Vagina (tissue), 2 donors: ENCODE results near the gene CFAP97D1. TPM values are rescaled to one million over a fixed set of nuclear protein-coding genes. Genes with fewer than 3 reads are reported as not detected.

ENCODE experiments used
- DNase-seq, 2 donors: peaks; one replicate each; pipeline ENCODE4 v3.0.0-alpha.2; 2017; ENCODE audit errors: extremely low spot score in 2 of 2
- H3K27ac ChIP-seq: fragments of 200-600 bp; sonication (generic); one replicate; pipeline ENCODE4 v1.5.1; 2019
- H3K27me3 ChIP-seq: fragments of 200-600 bp; sonication (generic); one replicate; pipeline ENCODE4 v1.5.1; 2019
- H3K36me3 ChIP-seq, 2 donors: fragments of 200-600 bp; sonication (generic); one replicate each; pipeline ENCODE4 v1.5.1; 2017 to 2019
- H3K4me1 ChIP-seq: fragments of 200-600 bp; sonication (generic); one replicate; pipeline ENCODE4 v1.5.1; 2019
- H3K4me3 ChIP-seq, 2 donors: fragments of 200-600 bp; sonication (generic); 1 replicate in 1 of 2; 2 replicates in 1 of 2; pipeline ENCODE4 v1.5.1; 2016 to 2019
- H3K9me3 ChIP-seq: fragments of 200-600 bp; sonication (generic); one replicate; pipeline ENCODE4 v1.5.1; 2019
- POLR2A ChIP-seq, 2 donors: fragments of 450-650 bp; IDR thresholded peaks; one replicate each; pipeline ENCODE4 v1.6.1; 2017; ENCODE audit warnings: antibody characterized with exemption in 2 of 2, mild to moderate bottlenecking in 2 of 2, moderate library complexity in 2 of 2
- POLR2AphosphoS5 ChIP-seq, 2 donors: sonication (generic); formaldehyde crosslinking; IDR thresholded peaks; one replicate each; pipeline ENCODE4 v1.9.0; 2017; ENCODE audit warnings: antibody characterized with exemption in 2 of 2, mild to moderate bottlenecking in 2 of 2, low read depth in 1 of 2; ENCODE audit not compliant: insufficient read depth in 1 of 2
- intact Hi-C: fragments of 100-400 bp; cut with DNase I; formaldehyde crosslinking; loops from one replicate; pipeline ENCODE4 v1.15.1; 2023
- total RNA-seq: library from RNA; depleted of rRNA; stranded (reverse); fragments of >200 nt; gene quantifications from one replicate; pipeline ENCODE4 v1.2.3, GENCODE V29; 2016
- TF ChIP-seq, protein P1 (sequence below), 3 experiments: fragments of 450-650 bp in 2 of 3; fragments of 200-600 bp in 1 of 3; sonication (generic) in 1 of 3; IDR thresholded peaks; one replicate each; pipeline ENCODE4 v1.5.1; 2017 to 2019; ENCODE audit warnings: antibody characterized with exemption in 3 of 3, mild to moderate bottlenecking in 2 of 3, moderate library complexity in 2 of 3

The CFAP97D1 gene
- total RNA-seq, 1 donor from 2014 or later, result not detected

DNA sequence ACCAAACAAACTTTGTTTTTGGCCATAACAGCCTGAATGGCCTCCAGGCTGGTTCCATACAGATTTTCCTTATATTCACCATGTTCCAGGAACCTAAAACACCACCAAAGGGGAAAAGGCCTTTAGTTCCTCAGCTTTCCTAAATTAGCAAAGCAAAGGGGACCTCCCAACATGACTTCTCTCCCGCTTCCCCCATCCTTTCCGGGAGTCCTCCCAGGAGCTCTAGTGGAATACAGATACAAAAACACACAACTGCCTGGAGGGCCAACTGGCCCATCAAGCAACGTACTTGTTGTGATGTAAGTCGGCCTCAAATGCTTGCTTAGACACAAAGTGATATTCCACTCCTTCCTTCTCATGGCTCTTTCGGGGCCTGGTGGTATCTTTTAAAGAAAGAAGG is 30.6 kb downstream of the CFAP97D1 start:
- Histone ChIP-seq H3K27me3 (no peaks in the 10 kb centered on the region), H3K4me3 (no peak overlapping the region), H3K36me3 (peaks cover 0 to 22% of the 10 kb centered on the region in 2 donors), H3K9me3 (no peaks in the 10 kb centered on the region), H3K4me1 (no peaks in the 10 kb centered on the region), H3K27ac (no peak overlapping the region)
- peak in 1 of 2 donors; percentile 71 for DNase-seq
- intact Hi-C loops, result no loop called here
- TF ChIP-seq, protein P1, sequence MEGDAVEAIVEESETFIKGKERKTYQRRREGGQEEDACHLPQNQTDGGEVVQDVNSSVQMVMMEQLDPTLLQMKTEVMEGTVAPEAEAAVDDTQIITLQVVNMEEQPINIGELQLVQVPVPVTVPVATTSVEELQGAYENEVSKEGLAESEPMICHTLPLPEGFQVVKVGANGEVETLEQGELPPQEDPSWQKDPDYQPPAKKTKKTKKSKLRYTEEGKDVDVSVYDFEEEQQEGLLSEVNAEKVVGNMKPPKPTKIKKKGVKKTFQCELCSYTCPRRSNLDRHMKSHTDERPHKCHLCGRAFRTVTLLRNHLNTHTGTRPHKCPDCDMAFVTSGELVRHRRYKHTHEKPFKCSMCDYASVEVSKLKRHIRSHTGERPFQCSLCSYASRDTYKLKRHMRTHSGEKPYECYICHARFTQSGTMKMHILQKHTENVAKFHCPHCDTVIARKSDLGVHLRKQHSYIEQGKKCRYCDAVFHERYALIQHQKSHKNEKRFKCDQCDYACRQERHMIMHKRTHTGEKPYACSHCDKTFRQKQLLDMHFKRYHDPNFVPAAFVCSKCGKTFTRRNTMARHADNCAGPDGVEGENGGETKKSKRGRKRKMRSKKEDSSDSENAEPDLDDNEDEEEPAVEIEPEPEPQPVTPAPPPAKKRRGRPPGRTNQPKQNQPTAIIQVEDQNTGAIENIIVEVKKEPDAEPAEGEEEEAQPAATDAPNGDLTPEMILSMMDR (IDR thresholded peaks at IDR 0.05), result no peak
- TF ChIP-seq POLR2A (IDR thresholded peaks at IDR 0.05) (no peak), POLR2AphosphoS5 (IDR thresholded peaks at IDR 0.05; ENCODE audit: insufficient read depth in 1 of 2, low read depth in 1 of 2) (no peak)

DNA sequence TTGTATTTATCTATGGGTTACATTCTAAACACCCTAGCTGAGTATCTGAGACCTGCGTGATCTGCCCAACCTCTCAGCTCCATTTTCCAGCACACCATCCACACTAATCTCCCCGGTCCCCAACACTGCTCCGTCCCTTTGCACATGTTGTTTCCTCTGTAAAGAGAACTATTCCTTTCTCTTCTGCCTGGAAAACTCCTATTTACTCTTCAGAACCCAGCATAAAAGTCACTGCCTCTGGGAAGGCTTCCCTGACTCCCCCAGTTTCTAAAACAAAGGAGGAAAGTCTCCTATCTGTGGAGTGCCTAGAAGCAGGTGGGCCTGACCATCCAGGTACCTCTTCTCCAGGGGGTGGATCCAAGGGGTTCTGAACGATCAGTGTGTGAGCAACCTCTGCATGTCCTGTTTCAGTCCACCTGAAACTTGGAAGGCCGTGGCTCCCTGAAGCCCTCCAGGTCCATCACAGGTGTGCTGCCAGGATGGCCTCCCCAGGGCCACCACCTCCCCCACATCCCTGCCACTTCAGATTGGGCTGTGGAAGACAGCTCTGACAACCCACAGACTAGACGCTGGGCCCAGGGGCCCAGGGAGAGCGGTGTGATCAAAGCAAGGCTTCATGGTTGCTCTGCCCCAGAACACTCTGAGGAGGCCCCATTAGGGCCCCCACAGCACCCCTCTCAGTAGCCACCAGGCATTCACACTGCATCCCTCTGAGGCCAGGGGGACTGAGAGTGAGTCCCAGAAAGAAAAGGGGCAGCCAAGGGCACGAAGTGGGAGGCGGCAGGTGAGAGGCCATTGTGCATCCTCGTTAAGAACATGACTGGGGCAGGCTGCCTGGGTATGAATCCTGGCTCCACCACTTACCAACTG is 32.4 kb downstream of the CFAP97D1 start:
- TF ChIP-seq, protein P1 (IDR thresholded peaks at IDR 0.05), result no peak
- TF ChIP-seq POLR2AphosphoS5 (IDR thresholded peaks at IDR 0.05; ENCODE audit: insufficient read depth in 1 of 2, low read depth in 1 of 2), result no peak
- no peak for TF ChIP-seq POLR2A (IDR thresholded peaks at IDR 0.05)
- H3K36me3 ChIP-seq, result peaks cover 0 to 30% of the 10 kb centered on the region in 2 donors
- H3K27ac ChIP-seq, result no peak overlapping the region
- no peaks in the 10 kb centered on the region for H3K4me1 ChIP-seq
- no peaks in the 10 kb centered on the region for H3K9me3 ChIP-seq
- H3K27me3 ChIP-seq, result no peaks in the 10 kb centered on the region
- H3K4me3 ChIP-seq, result no peak overlapping the region
- intact Hi-C loops, result no loop called here
- DNase-seq, result peak in 1 of 2 donors; percentile 62

DNA sequence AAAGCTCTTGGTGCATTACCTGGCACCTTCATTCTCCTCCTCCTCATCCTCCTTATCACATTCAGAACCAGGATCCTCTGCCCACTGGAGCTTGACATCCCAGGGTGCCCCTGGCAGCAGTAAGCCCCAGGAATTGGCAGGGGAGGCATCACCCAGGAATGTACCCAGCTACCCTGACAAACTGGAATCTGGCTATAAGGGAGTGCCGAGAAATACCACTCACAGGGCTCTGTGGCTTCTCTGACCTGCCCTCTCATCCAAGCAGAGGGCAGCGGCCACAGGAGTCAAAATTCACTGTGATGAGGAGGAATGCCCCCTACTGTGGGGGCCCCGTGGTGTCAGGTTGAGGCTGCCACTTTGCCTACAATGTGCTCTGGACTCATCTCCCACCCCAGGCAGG is 33.2 kb downstream of the CFAP97D1 start:
- peak in 1 of 2 donors; percentile 16 for DNase-seq
- Histone ChIP-seq H3K9me3 (no peaks in the 10 kb centered on the region), H3K36me3 (peaks cover 0 to 30% of the 10 kb centered on the region in 2 donors), H3K27me3 (no peaks in the 10 kb centered on the region), H3K4me1 (no peaks in the 10 kb centered on the region), H3K4me3 (no peak overlapping the region), H3K27ac (no peak overlapping the region)
- TF ChIP-seq POLR2AphosphoS5 (IDR thresholded peaks at IDR 0.05; ENCODE audit: insufficient read depth in 1 of 2, low read depth in 1 of 2), result no peak
- TF ChIP-seq, protein P1 (IDR thresholded peaks at IDR 0.05), result no peak
- no peak for TF ChIP-seq POLR2A (IDR thresholded peaks at IDR 0.05)
- intact Hi-C loops, result no loop called here

- DNase-seq, result peak in 1 of 2 donors; percentile 60
- H3K9me3 ChIP-seq, result no peaks in the 10 kb centered on the region
- intact Hi-C loops, result no loop called here
- H3K4me3 ChIP-seq, result no peak overlapping the region
- H3K27ac ChIP-seq, result no peak overlapping the region
- no peaks in the 10 kb centered on the region for H3K4me1 ChIP-seq
- peaks cover 0 to 30% of the 10 kb centered on the region in 2 donors for H3K36me3 ChIP-seq
- no peak for TF ChIP-seq POLR2A (IDR thresholded peaks at IDR 0.05)
- no peak for TF ChIP-seq POLR2AphosphoS5 (IDR thresholded peaks at IDR 0.05; ENCODE audit: insufficient read depth in 1 of 2, low read depth in 1 of 2)
- TF ChIP-seq, protein P1 (IDR thresholded peaks at IDR 0.05), result no peak
- no peaks in the 10 kb centered on the region for H3K27me3 ChIP-seq
Observed at GRCh38 chr17:43814026-43814425, 33.8 kb downstream of the CFAP97D1 start.

GRCh38 chr17:43814714-43815113 is 34.5 kb downstream of the CFAP97D1 start:
- Histone ChIP-seq H3K4me3 (no peak overlapping the region), H3K36me3 (peaks cover 0 to 30% of the 10 kb centered on the region in 2 donors), H3K4me1 (no peaks in the 10 kb centered on the region), H3K27me3 (no peaks in the 10 kb centered on the region), H3K9me3 (no peaks in the 10 kb centered on the region), H3K27ac (no peak overlapping the region)
- DNase-seq, result no peak
- TF ChIP-seq, protein P1 (IDR thresholded peaks at IDR 0.05), result no peak
- TF ChIP-seq POLR2AphosphoS5 (IDR thresholded peaks at IDR 0.05; ENCODE audit: insufficient read depth in 1 of 2, low read depth in 1 of 2) (no peak), POLR2A (IDR thresholded peaks at IDR 0.05) (no peak)
- intact Hi-C loops, result no loop called here
